K562 (cell line): ENCODE results near the gene GCN1. TPM values are rescaled to one million over a fixed set of nuclear protein-coding genes. Genes with fewer than 3 reads are reported as not detected.

ENCODE experiments used
- BRD9 ChIP-seq: fragments of 450-650 bp; IDR thresholded peaks from 2 replicates; pipeline ENCODE4 v1.6.1; 2018; ENCODE audit warnings: low read depth; ENCODE audit not compliant: partially characterized antibody
- CBX2 ChIP-seq: fragments of 200-600 bp; sonication (generic); IDR thresholded peaks from one replicate; pipeline ENCODE4 v1.6.1; 2012; ENCODE audit warnings: mild to moderate bottlenecking, low read length, inconsistent platforms; ENCODE audit not compliant: insufficient read depth, poor library complexity, severe bottlenecking
- EHMT2 ChIP-seq: fragments of 450-650 bp; IDR thresholded peaks from 2 replicates; pipeline ENCODE4 v1.6.1; 2018; ENCODE audit warnings: antibody characterized with exemption
- FOXA3 ChIP-seq, 2 experiments: fragments of 450-650 bp in 1 of 2; sonication (generic) in 1 of 2; formaldehyde crosslinking; IDR thresholded peaks in 1 of 2; conservative IDR thresholded peaks in 1 of 2; 2 replicates each; pipeline versions ENCODE4 v1.4.0 to v1.8.0; 2020 to 2022; ENCODE audit warnings: mild to moderate bottlenecking in 2 of 2, missing genetic modification reagents in 1 of 2
- GATAD2B ChIP-seq: fragments of 450-650 bp; IDR thresholded peaks from 2 replicates; pipeline ENCODE4 v1.6.1; 2017; ENCODE audit warnings: mild to moderate bottlenecking, borderline replicate concordance
- HMG20A ChIP-seq: fragments of 450-650 bp; formaldehyde crosslinking; conservative IDR thresholded peaks from 2 replicates; pipeline ENCODE4 v1.4.0; 2020; ENCODE audit warnings: mild to moderate bottlenecking, mixed read lengths
- HMG20B ChIP-seq: fragments of 250-450 bp; sonication (Bioruptor Pico); IDR thresholded peaks from 2 replicates; pipeline ENCODE4 v1.5.0; 2021; ENCODE audit warnings: mild to moderate bottlenecking
- IRF2 ChIP-seq: sonication (generic); formaldehyde crosslinking; IDR thresholded peaks from 2 replicates; pipeline ENCODE4 v1.8.1; 2022; ENCODE audit warnings: mild to moderate bottlenecking, missing genetic modification reagents
- KHSRP ChIP-seq: fragments of 450-650 bp; IDR thresholded peaks from 2 replicates; pipeline ENCODE4 v1.6.1; 2017
- MCM7 ChIP-seq, 2 experiments: fragments of 450-650 bp; IDR thresholded peaks; 2 replicates each; pipeline ENCODE4 v1.6.1; 2016 to 2018
- NFRKB ChIP-seq: fragments of 450-650 bp; IDR thresholded peaks from 2 replicates; pipeline ENCODE4 v1.6.1; 2016; ENCODE audit warnings: low read depth
- NONO ChIP-seq, 2 experiments: fragments of 200-400 bp in 1 of 2; fragments of 450-650 bp in 1 of 2; formaldehyde crosslinking in 1 of 2; IDR thresholded peaks; 2 replicates each; pipeline ENCODE4 v1.6.1; 2017; ENCODE audit warnings: low read depth in 2 of 2, mild to moderate bottlenecking in 2 of 2, moderate library complexity in 2 of 2, low read length in 1 of 2
- NR1H2 ChIP-seq: sonication (generic); formaldehyde crosslinking; IDR thresholded peaks from 2 replicates; pipeline ENCODE4 v1.4.0; 2020; ENCODE audit warnings: mild to moderate bottlenecking, missing genetic modification reagents
- PHF21A ChIP-seq: fragments of 450-650 bp; IDR thresholded peaks from 2 replicates; pipeline ENCODE4 v1.6.1; 2017; ENCODE audit warnings: low read depth, borderline replicate concordance
- PHTF2 ChIP-seq: fragments of 250-450 bp; sonication (Bioruptor Pico); IDR thresholded peaks from 2 replicates; pipeline ENCODE4 v1.5.0; 2021; ENCODE audit warnings: mild to moderate bottlenecking
- POLR2H ChIP-seq: IDR thresholded peaks from 2 replicates; pipeline ENCODE4 v1.6.1; 2016; ENCODE audit warnings: missing genetic modification characterization, low read depth, mild to moderate bottlenecking, control low read depth, missing compliant biosample characterization, moderate library complexity
- RBM39 ChIP-seq: fragments of 200-400 bp; formaldehyde crosslinking; optimal IDR thresholded peaks from 2 replicates; pipeline ENCODE3; 2018; ENCODE audit warnings: low read depth, low read length
- SAP30 ChIP-seq: fragments of 200-600 bp; sonication (generic); IDR thresholded peaks from 2 replicates; pipeline ENCODE4 v1.6.1; 2012; ENCODE audit warnings: borderline replicate concordance, low read depth, mild to moderate bottlenecking, moderate library complexity, low read length, control low read depth, inconsistent platforms; ENCODE audit not compliant: insufficient read depth, poor library complexity, severe bottlenecking
- SMARCA4 ChIP-seq: fragments of 450-650 bp; IDR thresholded peaks from 2 replicates; pipeline ENCODE4 v1.6.1; 2016
- SMARCB1 ChIP-seq: IDR thresholded peaks from 2 replicates; pipeline ENCODE4 v1.6.1; 2011; ENCODE audit warnings: improper control_type of control experiment, low read depth; ENCODE audit not compliant: insufficient read length
- SNRNP70 ChIP-seq: fragments of 200-400 bp; formaldehyde crosslinking; optimal IDR thresholded peaks from 2 replicates; pipeline ENCODE3; 2017; ENCODE audit warnings: low read depth, low read length
- STAT5A ChIP-seq: IDR thresholded peaks from 2 replicates; pipeline ENCODE4 v1.6.1; 2012; ENCODE audit warnings: low read length, inconsistent platforms, borderline replicate concordance
- TCFL5 ChIP-seq: fragments of 250-450 bp; sonication (Bioruptor Pico); conservative IDR thresholded peaks from 2 replicates; pipeline ENCODE4 v1.6.1; 2021; ENCODE audit warnings: mild to moderate bottlenecking, moderate library complexity, matching md5 sums
- TRIM24 ChIP-seq, 2 experiments: fragments of 450-650 bp; IDR thresholded peaks; 2 replicates each; pipeline ENCODE4 v1.6.1; 2016
- ZNF24 ChIP-seq: fragments of 450-650 bp; IDR thresholded peaks from 2 replicates; pipeline ENCODE4 v1.6.1; 2016
- ZNF316 ChIP-seq: fragments of 450-650 bp; IDR thresholded peaks from 2 replicates; pipeline ENCODE4 v1.6.1; 2016
- ZNF586 ChIP-seq: fragments of 450-650 bp; formaldehyde crosslinking; conservative IDR thresholded peaks from 2 replicates; pipeline ENCODE4 v1.4.0; 2020; ENCODE audit warnings: mild to moderate bottlenecking, moderate library complexity
- polyA plus RNA-seq, 8 experiments: library from polyadenylated mRNA; depleted of rRNA in 4 of 8; stranded (reverse) in 5 of 8; unstranded in 3 of 8; fragments of >200 nt; fragmentation: Nextera tagmentation in 2 of 8; fragmentation: Illumina TruSeq in 1 of 8; extraction: Ambion mirVana in 2 of 8; extraction: Trizol in 1 of 8; gene quantifications; 2 replicates each; pipeline versions ENCODE4 v1.2.1 to v1.2.3, GENCODE V29; 2011 to 2014; ENCODE audit warnings: inconsistent platforms in 1 of 8, missing spikeins in 1 of 8
- total RNA-seq, 7 experiments: library from RNA; depleted of rRNA in 6 of 7; stranded (reverse); fragments of >200 nt in 6 of 7; fragmentation: Illumina TruSeq in 2 of 7; extraction: Trizol in 2 of 7; gene quantifications; 2 replicates each; pipeline versions ENCODE4 v1.2.1 to v1.2.3, GENCODE V29; 2011 to 2021; ENCODE audit warnings: low replicate concordance in 1 of 7
- TF ChIP-seq, protein P1 (sequence below): sonication (generic); formaldehyde crosslinking; IDR thresholded peaks from 2 replicates; pipeline ENCODE4 v1.8.0; 2022; ENCODE audit warnings: mild to moderate bottlenecking, missing genetic modification reagents
- TF ChIP-seq, protein P2 (sequence below): fragments of 250-450 bp; sonication (Bioruptor Pico); IDR thresholded peaks from 2 replicates; pipeline ENCODE4 v1.5.0; 2021; ENCODE audit warnings: mild to moderate bottlenecking, moderate library complexity

Gene GCN1
- total and polyA plus RNA-seq, 9 of the 15 experiments (the other 6 are each of a cell fraction or from before 2014, with no cell fraction given): 11.9 to 190 (median 51.7) TPM

DNA sequence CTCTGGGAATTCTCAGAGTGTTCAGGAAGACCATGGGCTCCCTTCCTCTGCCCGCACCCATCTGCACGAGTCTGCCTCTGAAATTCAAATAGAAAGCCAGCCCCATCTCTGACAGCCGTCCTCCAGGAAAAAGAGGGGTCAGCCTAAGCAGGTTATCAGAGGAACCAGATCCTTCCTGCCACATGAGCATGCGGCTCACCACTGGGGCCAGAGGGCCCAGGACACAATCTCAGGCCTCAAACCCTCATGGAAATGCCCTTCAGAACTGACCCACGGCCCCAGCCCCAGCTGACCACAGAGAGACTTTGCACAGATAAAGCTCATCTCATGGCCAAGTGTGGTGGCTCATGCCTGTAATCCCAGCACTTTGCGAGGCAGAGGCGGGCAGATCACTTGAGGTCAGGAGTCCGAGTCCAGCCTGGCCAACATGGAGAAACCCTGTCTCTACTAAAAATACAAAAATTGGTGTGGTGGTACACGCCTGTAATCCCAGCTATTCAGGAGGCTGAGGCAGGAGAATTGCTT, 47.8 kb upstream of the GCN1 start (continued):
- TF ChIP-seq, protein P1, sequence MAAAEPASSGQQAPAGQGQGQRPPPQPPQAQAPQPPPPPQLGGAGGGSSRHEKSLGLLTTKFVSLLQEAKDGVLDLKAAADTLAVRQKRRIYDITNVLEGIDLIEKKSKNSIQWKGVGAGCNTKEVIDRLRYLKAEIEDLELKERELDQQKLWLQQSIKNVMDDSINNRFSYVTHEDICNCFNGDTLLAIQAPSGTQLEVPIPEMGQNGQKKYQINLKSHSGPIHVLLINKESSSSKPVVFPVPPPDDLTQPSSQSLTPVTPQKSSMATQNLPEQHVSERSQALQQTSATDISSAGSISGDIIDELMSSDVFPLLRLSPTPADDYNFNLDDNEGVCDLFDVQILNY (CRISPR knock-in tag): peak; percentile 11; the same call in 1 of the 2 replicates
- TF ChIP-seq PHTF2 (CRISPR knock-in tag) (no peak), SNRNP70 (no peak), ZNF316 (no peak), POLR2H (no peak), EHMT2 (peak; percentile 52; the same call in 1 of the 2 replicates), STAT5A (peak; percentile 86), NONO (IDR thresholded peaks at IDR 0.05; ENCODE audit: low read depth in 2 of 2, low read length in 1 of 2) (peak in 1 of 2 experiments; percentile 47; a peak in 1 of 4 replicates), PHF21A (peak; percentile 91), CBX2 (no peak), NR1H2 (no peak), BRD9 (no peak), ZNF586 (CRISPR knock-in tag) (no peak), NFRKB (no peak), RBM39 (no peak), MCM7 (IDR thresholded peaks at IDR 0.05) (no peak), SMARCB1 (no peak), GATAD2B (peak; percentile 88; the same call in 1 of the 2 replicates), HMG20B (CRISPR knock-in tag) (no peak), IRF2 (no peak), SAP30 (no peak), KHSRP (no peak), SMARCA4 (peak; percentile 90), FOXA3 (CRISPR knock-in tag; conservative IDR thresholded peaks at IDR 0.05 in 1 of 2, IDR thresholded peaks at IDR 0.05 in 1 of 2) (peak in 1 of 2 experiments; percentile 62; a peak in 1 of 4 replicates), ZNF24 (no peak), TRIM24 (IDR thresholded peaks at IDR 0.05) (peak; percentile 76 to 86; a peak in 3 of 4 replicates), TCFL5 (CRISPR knock-in tag) (no peak), HMG20A (0 out of 2 replicates have a peak, but pooled peaks have one; percentile 87)
- TF ChIP-seq, protein P2, sequence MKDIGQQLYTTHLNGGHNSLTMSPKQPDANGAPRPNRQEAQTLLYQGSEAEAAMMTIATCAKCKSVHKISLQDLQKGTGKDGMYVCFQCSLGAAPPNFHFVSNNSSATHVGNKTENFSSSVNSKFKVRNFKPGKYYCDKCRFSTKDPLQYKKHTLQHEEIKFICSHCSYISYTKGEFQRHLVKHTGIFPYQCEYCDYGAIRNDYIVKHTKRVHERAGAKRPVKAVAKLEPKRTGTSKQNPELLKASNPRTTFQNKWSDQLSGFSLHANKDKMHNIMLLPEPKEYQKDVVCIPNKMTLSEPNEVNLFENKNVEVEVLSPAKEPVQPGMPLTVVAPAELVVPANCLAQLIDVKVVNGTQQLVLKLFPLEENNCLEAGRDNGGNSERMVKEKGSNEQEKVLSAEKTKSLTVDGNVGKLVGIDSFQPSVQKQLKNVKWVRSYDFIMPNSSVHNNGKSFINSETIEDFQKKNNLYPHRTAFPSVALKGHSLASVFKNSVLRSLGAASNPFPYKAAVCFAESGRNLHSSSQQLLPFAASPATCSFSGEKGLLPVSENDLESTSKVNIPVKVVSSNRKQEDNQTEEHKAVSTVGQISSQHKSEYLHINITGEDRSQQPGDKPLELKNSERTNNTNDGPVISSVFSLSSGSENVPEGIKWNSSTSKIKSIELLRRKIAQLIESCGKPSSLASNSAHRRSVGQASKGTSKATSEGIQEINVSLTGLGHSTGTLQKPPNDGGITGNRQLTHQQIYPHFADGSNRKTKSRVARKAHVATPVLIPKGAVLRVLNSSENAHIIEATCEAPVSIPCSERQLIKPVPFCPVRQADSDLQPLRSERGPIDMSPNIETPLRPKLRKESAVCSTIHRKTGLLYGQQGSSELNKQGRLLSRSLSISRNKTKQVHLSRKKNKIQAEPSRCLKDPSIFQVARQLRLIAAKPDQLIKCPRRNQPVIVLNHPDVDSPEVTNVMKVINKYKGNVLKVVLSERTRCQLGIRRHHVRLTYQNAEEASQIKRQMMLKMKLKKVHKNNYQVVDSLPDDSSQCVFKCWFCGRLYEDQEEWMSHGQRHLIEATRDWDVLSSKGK (CRISPR knock-in tag): no peak
